ENCODE measurements around the gene CDRT4.

The CDRT4 gene

GRCh38 chr17:15469260-15469659, 1.8 kb upstream of the CDRT4 start:
- Histone ChIP-seq H3K9me3 (ENCODE audit: control insufficient read depth, insufficient read depth, low read length) (no peaks in the 10 kb centered on the region; the same call in 1 of the 2 replicates), H3F3A (ENCODE audit: control insufficient read depth, insufficient read depth) (no peaks in the 10 kb centered on the region), H3K27ac (ENCODE audit: low read depth, low read length) (no peak overlapping the region), H3K4me1 (ENCODE audit: control insufficient read depth, low read length) (no peaks in the 10 kb centered on the region), H3K4me2 (ENCODE audit: low read length) (no peak overlapping the region), H3K9me2 (replicated peaks; ENCODE audit: control insufficient read depth, low read length) (no peaks in the 10 kb centered on the region), H3K27me3 (ENCODE audit: control insufficient read depth, low read length) (no peaks in the 10 kb centered on the region), H3K4me3 (ENCODE audit: low read length) (no peak overlapping the region), H3K36me3 (ENCODE audit: control insufficient read depth, low read length) (no peaks in the 10 kb centered on the region), H3K79me2 (ENCODE audit: control insufficient read depth, low read length) (no peaks in the 10 kb centered on the region), H4K20me1 (ENCODE audit: control insufficient read depth, insufficient read depth, low read depth, low read length) (no peaks in the 10 kb centered on the region)
- no peak for TF ChIP-seq CTCF (IDR thresholded peaks at IDR 0.05; ENCODE audit: low read depth, low read length, poor library complexity, severe bottlenecking)
- no peak for TF ChIP-seq EZH2phosphoT487 (IDR thresholded peaks at IDR 0.05; ENCODE audit: borderline replicate concordance, low read length)

- no peaks in the 10 kb centered on the region for H3K4me1 ChIP-seq (ENCODE audit: control insufficient read depth, low read length)
- no peaks in the 10 kb centered on the region for H3K9me2 ChIP-seq (replicated peaks; ENCODE audit: control insufficient read depth, low read length)
- no peaks in the 10 kb centered on the region for H3F3A ChIP-seq (ENCODE audit: control insufficient read depth, insufficient read depth)
- H3K27me3 ChIP-seq (ENCODE audit: control insufficient read depth, low read length), result no peaks in the 10 kb centered on the region
- H3K9me3 ChIP-seq (ENCODE audit: control insufficient read depth, insufficient read depth, low read length), result no peaks in the 10 kb centered on the region; the same call in 1 of the 2 replicates
- TF ChIP-seq EZH2phosphoT487 (IDR thresholded peaks at IDR 0.05; ENCODE audit: borderline replicate concordance, low read length) (no peak), CTCF (IDR thresholded peaks at IDR 0.05; ENCODE audit: low read depth, low read length, poor library complexity, severe bottlenecking) (no peak)
- H3K4me2 ChIP-seq (ENCODE audit: low read length), result no peak overlapping the region
- H3K4me3 ChIP-seq (ENCODE audit: low read length), result no peak overlapping the region
- H3K27ac ChIP-seq (ENCODE audit: low read depth, low read length), result no peak overlapping the region
- H3K36me3 ChIP-seq (ENCODE audit: control insufficient read depth, low read length), result no peaks in the 10 kb centered on the region
- no peaks in the 10 kb centered on the region for H4K20me1 ChIP-seq (ENCODE audit: control insufficient read depth, insufficient read depth, low read depth, low read length)
- H3K79me2 ChIP-seq (ENCODE audit: control insufficient read depth, low read length), result no peaks in the 10 kb centered on the region
Observed at GRCh38 chr17:15468126-15468525, 705 bp upstream of the CDRT4 start.

- Histone ChIP-seq H3K79me2 (ENCODE audit: control insufficient read depth, low read length) (no peaks in the 10 kb centered on the region), H4K20me1 (ENCODE audit: control insufficient read depth, insufficient read depth, low read depth, low read length) (no peaks in the 10 kb centered on the region), H3K9me2 (replicated peaks; ENCODE audit: control insufficient read depth, low read length) (no peaks in the 10 kb centered on the region), H3K27me3 (ENCODE audit: control insufficient read depth, low read length) (no peaks in the 10 kb centered on the region), H3K4me2 (ENCODE audit: low read length) (no peak overlapping the region), H3F3A (ENCODE audit: control insufficient read depth, insufficient read depth) (no peaks in the 10 kb centered on the region), H3K9me3 (ENCODE audit: control insufficient read depth, insufficient read depth, low read length) (no peaks in the 10 kb centered on the region; the same call in 1 of the 2 replicates), H3K36me3 (ENCODE audit: control insufficient read depth, low read length) (no peaks in the 10 kb centered on the region), H3K27ac (ENCODE audit: low read depth, low read length) (no peak overlapping the region), H3K4me3 (ENCODE audit: low read length) (no peak overlapping the region), H3K4me1 (ENCODE audit: control insufficient read depth, low read length) (no peaks in the 10 kb centered on the region)
- TF ChIP-seq CTCF (IDR thresholded peaks at IDR 0.05; ENCODE audit: low read depth, low read length, poor library complexity, severe bottlenecking), result no peak
- TF ChIP-seq EZH2phosphoT487 (IDR thresholded peaks at IDR 0.05; ENCODE audit: borderline replicate concordance, low read length), result no peak
Observed at GRCh38 chr17:15466131-15466530, 1.3 kb downstream of the CDRT4 start.
